Activated CD8-positive, alpha-beta memory T cell treated with anti-CD3 and anti-CD28 coated beads, Interleukin-2, amount 50 U/mL, for 24 hours (primary cell): ENCODE results near the gene ASTN2.

Experiments used
- DNase-seq: peaks from one replicate; pipeline ENCODE4 v3.0.0-alpha.2; 2020; ENCODE audit errors: extremely low read depth

ASTN2 gene

GRCh38 chr9:116541402-116541801, 873.5 kb downstream of the ASTN2 start:
- DNase-seq, result no peak

- no peak for DNase-seq
These were observed 875.3 kb downstream of the ASTN2 start for GRCh38 chr9:116539549-116539948.

- DNase-seq, result no peak
These were observed 889.2 kb downstream of the ASTN2 start for GRCh38 chr9:116525611-116526010.

- no peak for DNase-seq
These were observed 889.9 kb downstream of the ASTN2 start for GRCh38 chr9:116524778-116525470.

- DNase-seq, result no peak
These were observed 894.6 kb downstream of the ASTN2 start for GRCh38 chr9:116520218-116520617.

- DNase-seq, result no peak
These were observed 898.4 kb downstream of the ASTN2 start for GRCh38 chr9:116516456-116516855.

- no peak for DNase-seq
These were observed 899.3 kb downstream of the ASTN2 start for GRCh38 chr9:116515541-116515940.

- no peak for DNase-seq
These were observed 908.2 kb downstream of the ASTN2 start for GRCh38 chr9:116506685-116507084.

GRCh38 chr9:116504893-116505480, 909.9 kb downstream of the ASTN2 start:
- no peak for DNase-seq

- DNase-seq, result no peak
These were observed 910.8 kb downstream of the ASTN2 start for GRCh38 chr9:116504081-116504480.

- DNase-seq, result no peak
These were observed 912.1 kb downstream of the ASTN2 start for GRCh38 chr9:116502746-116503145.

GRCh38 chr9:116501871-116502270, 913.0 kb downstream of the ASTN2 start:
- no peak for DNase-seq

- no peak for DNase-seq
These were observed 914.6 kb downstream of the ASTN2 start for GRCh38 chr9:116499986-116500871.

GRCh38 chr9:116499434-116499833, 915.4 kb downstream of the ASTN2 start:
- no peak for DNase-seq

GRCh38 chr9:116497095-116497890, 917.6 kb downstream of the ASTN2 start:
- DNase-seq, result no peak

GRCh38 chr9:116496167-116496566, 918.7 kb downstream of the ASTN2 start:
- DNase-seq, result no peak

- no peak for DNase-seq
These were observed 919.1 kb downstream of the ASTN2 start for GRCh38 chr9:116495725-116496124.

- DNase-seq, result no peak
These were observed 919.8 kb downstream of the ASTN2 start for GRCh38 chr9:116494815-116495634.

- no peak for DNase-seq
These were observed 921.5 kb downstream of the ASTN2 start for GRCh38 chr9:116493183-116493860.

- no peak for DNase-seq
These were observed 923.2 kb downstream of the ASTN2 start for GRCh38 chr9:116491659-116492058.
